Caco-2 (cell line): ENCODE measurements around the gene THY1. TPM values are rescaled to one million over a fixed set of nuclear protein-coding genes. Genes with fewer than 3 reads are reported as not detected.

ENCODE experiments used
- BruUV-seq: library from RNA; stranded (reverse); fragments of 400-500 nt; replicated peaks from 2 replicates; lab custom pipeline; 2021; lab: Mats Ljungman, UMichigan
- CTCF ChIA-PET: fragments of 300-600 bp; sonication (Branson Sonifier 250); formaldehyde crosslinking; loops from one replicate; lab custom pipeline; 2022; ENCODE audit warnings: antibody characterized with exemption; lab: Charles Lee
- POLR2A ChIA-PET: fragments of 300-600 bp; sonication (Branson Sonifier 250); formaldehyde crosslinking; loops from one replicate; lab custom pipeline; 2022; ENCODE audit warnings: antibody characterized with exemption; lab: Charles Lee
- DNase-seq, 2 experiments: peaks; one replicate each; pipeline versions ENCODE4 v3.0.0 to v3.0.0-alpha.2; 2020 to 2022
- H3K27me3 ChIP-seq: replicated peaks from 2 replicates; pipeline ENCODE4 v1.6.0; 2011; ENCODE audit warnings: low read length; ENCODE audit not compliant: control insufficient read depth, insufficient read depth
- H3K36me3 ChIP-seq: 2 replicates; pipeline ENCODE4 v1.5.1; 2011; ENCODE audit warnings: low read length; ENCODE audit not compliant: control insufficient read depth, insufficient read depth
- H3K4me1 ChIP-seq: fragments of 250-450 bp; sonication (Bioruptor Pico); 2 replicates; pipeline ENCODE4 v1.5.1; 2020; ENCODE audit warnings: mild to moderate bottlenecking
- H3K4me3 ChIP-seq: 2 replicates; pipeline ENCODE4 v1.5.1; 2011; ENCODE audit warnings: low read depth, mild to moderate bottlenecking, control low read depth, low read length
- H3K9me3 ChIP-seq: fragments of 250-450 bp; sonication (Bioruptor Pico); 2 replicates; pipeline ENCODE4 v1.5.1; 2020; ENCODE audit warnings: mild to moderate bottlenecking, moderate library complexity
- H3K27ac Mint-ChIP-seq: one replicate; pipeline ENCODE4 v1.8.0; 2022; ENCODE audit warnings: mixed read lengths; ENCODE audit not compliant: unreplicated experiment
- H3K27me3 Mint-ChIP-seq: one replicate; pipeline ENCODE4 v1.8.0; 2022; ENCODE audit warnings: mixed read lengths; ENCODE audit not compliant: insufficient read depth, unreplicated experiment
- H3K36me3 Mint-ChIP-seq: one replicate; pipeline ENCODE4 v1.8.0; 2022; ENCODE audit warnings: mild to moderate bottlenecking, mixed read lengths; ENCODE audit not compliant: insufficient read depth, unreplicated experiment
- H3K4me1 Mint-ChIP-seq: one replicate; pipeline ENCODE4 v1.8.0; 2022; ENCODE audit warnings: low read depth, mixed read lengths; ENCODE audit not compliant: unreplicated experiment
- H3K4me3 Mint-ChIP-seq: one replicate; pipeline ENCODE4 v1.8.0; 2022; ENCODE audit warnings: mild to moderate bottlenecking, moderate library complexity, mixed read lengths; ENCODE audit not compliant: unreplicated experiment
- H3K9me3 Mint-ChIP-seq: one replicate; pipeline ENCODE4 v1.8.0; 2022; ENCODE audit warnings: mixed read lengths; ENCODE audit not compliant: unreplicated experiment
- intact Hi-C: fragments of 100-400 bp; cut with micrococcal nuclease; formaldehyde crosslinking; loops from one replicate; pipeline ENCODE4 v1.10.0; 2022; ENCODE audit not compliant: unreplicated experiment
- total RNA-seq: library from RNA; stranded (reverse); gene quantifications from 2 replicates; pipeline ENCODE4 v1.2.3, GENCODE V29; 2022
- TF ChIP-seq, protein P1 (sequence below), 2 experiments: fragments of 200-600 bp in 1 of 2; IDR thresholded peaks; 1 replicate in 1 of 2; 2 replicates in 1 of 2; pipeline versions ENCODE4 v1.5.1 to v1.8.0; 2011 to 2022; ENCODE audit warnings: antibody characterized with exemption in 1 of 2, control low read depth in 1 of 2, inconsistent platforms in 1 of 2, low read depth in 1 of 2, low read length in 1 of 2, mild to moderate bottlenecking in 1 of 2, moderate library complexity in 1 of 2; ENCODE audit not compliant: insufficient read depth in 1 of 2, severe bottlenecking in 1 of 2, unreplicated experiment in 1 of 2

THY1 gene
- total RNA-seq, 1 experiment from 2014 or later, result not detected

GRCh38 chr11:119424775-119425174 is 1.8 kb upstream of the THY1 start:
- BruUV-seq, result no TSS peak
- H3K27me3 ChIP-seq, result no peaks in the 10 kb centered on the region
- Mint-ChIP-seq H3K4me1 (no peaks in the 10 kb centered on the region), H3K27me3 (no peaks in the 10 kb centered on the region), H3K9me3 (no peaks in the 10 kb centered on the region), H3K27ac (no peak overlapping the region), H3K36me3 (no peaks in the 10 kb centered on the region), H3K4me3 (no peak overlapping the region)
- TF ChIP-seq, protein P1, sequence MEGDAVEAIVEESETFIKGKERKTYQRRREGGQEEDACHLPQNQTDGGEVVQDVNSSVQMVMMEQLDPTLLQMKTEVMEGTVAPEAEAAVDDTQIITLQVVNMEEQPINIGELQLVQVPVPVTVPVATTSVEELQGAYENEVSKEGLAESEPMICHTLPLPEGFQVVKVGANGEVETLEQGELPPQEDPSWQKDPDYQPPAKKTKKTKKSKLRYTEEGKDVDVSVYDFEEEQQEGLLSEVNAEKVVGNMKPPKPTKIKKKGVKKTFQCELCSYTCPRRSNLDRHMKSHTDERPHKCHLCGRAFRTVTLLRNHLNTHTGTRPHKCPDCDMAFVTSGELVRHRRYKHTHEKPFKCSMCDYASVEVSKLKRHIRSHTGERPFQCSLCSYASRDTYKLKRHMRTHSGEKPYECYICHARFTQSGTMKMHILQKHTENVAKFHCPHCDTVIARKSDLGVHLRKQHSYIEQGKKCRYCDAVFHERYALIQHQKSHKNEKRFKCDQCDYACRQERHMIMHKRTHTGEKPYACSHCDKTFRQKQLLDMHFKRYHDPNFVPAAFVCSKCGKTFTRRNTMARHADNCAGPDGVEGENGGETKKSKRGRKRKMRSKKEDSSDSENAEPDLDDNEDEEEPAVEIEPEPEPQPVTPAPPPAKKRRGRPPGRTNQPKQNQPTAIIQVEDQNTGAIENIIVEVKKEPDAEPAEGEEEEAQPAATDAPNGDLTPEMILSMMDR (IDR thresholded peaks at IDR 0.05; ENCODE audit: insufficient read depth in 1 of 2, low read depth in 1 of 2, low read length in 1 of 2, severe bottlenecking in 1 of 2, unreplicated experiment in 1 of 2), result no peak
- H3K36me3 ChIP-seq, result no peaks in the 10 kb centered on the region
- no peak for DNase-seq
- CTCF ChIA-PET, result no interaction called here
- POLR2A ChIA-PET, result no interaction called here
- no peaks in the 10 kb centered on the region; the same call in 1 of the 2 replicates for H3K9me3 ChIP-seq
- no peaks in the 10 kb centered on the region for H3K4me1 ChIP-seq
- no peak overlapping the region for H3K4me3 ChIP-seq
- intact Hi-C loops, result no loop called here

DNA sequence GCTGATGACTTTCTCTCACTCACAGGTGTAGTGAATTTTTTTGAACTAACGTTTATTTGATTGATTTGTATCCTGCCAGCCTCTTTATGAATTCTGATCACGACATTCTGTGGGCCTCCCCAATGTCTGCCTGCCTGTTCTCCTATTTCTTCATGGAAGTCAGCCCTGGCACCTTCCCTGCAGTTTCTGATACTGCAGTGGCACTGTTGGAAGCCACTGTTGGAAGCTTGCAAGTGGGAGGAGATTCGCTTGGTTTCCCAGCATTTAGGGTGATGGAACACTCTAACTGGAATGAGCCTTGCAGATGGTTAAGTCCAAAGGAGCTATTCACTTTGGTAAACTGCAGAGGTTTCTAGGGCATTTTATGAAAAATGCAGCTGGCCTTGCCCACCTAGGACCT is 1.3 kb upstream of the THY1 start:
- no peaks in the 10 kb centered on the region for H3K4me1 Mint-ChIP-seq
- intact Hi-C loops, result no loop called here
- H3K4me3 Mint-ChIP-seq, result no peak overlapping the region
- no peaks in the 10 kb centered on the region for H3K36me3 ChIP-seq
- ChIA-PET POLR2A (no interaction called here), CTCF (no interaction called here)
- no TSS peak for BruUV-seq
- no peaks in the 10 kb centered on the region for H3K36me3 Mint-ChIP-seq
- H3K27ac Mint-ChIP-seq, result no peak overlapping the region
- no peaks in the 10 kb centered on the region; the same call in 1 of the 2 replicates for H3K9me3 ChIP-seq
- H3K27me3 Mint-ChIP-seq, result no peaks in the 10 kb centered on the region
- no peaks in the 10 kb centered on the region for H3K9me3 Mint-ChIP-seq
- no peak overlapping the region for H3K4me3 ChIP-seq
- TF ChIP-seq, protein P1 (IDR thresholded peaks at IDR 0.05; ENCODE audit: insufficient read depth in 1 of 2, low read depth in 1 of 2, low read length in 1 of 2, severe bottlenecking in 1 of 2, unreplicated experiment in 1 of 2), result no peak
- no peaks in the 10 kb centered on the region for H3K27me3 ChIP-seq
- no peak for DNase-seq
- no peaks in the 10 kb centered on the region for H3K4me1 ChIP-seq

GRCh38 chr11:119423509-119424254 is 710 bp upstream of the THY1 start:
- TF ChIP-seq, protein P1 (IDR thresholded peaks at IDR 0.05; ENCODE audit: insufficient read depth in 1 of 2, low read depth in 1 of 2, low read length in 1 of 2, severe bottlenecking in 1 of 2, unreplicated experiment in 1 of 2), result no peak
- ChIA-PET POLR2A (no interaction called here), CTCF (no interaction called here)
- Histone ChIP-seq H3K27me3 (no peaks in the 10 kb centered on the region), H3K4me3 (no peak overlapping the region), H3K4me1 (no peaks in the 10 kb centered on the region), H3K9me3 (no peaks in the 10 kb centered on the region; the same call in 1 of the 2 replicates), H3K36me3 (no peaks in the 10 kb centered on the region)
- DNase-seq, result no peak
- Mint-ChIP-seq H3K36me3 (no peaks in the 10 kb centered on the region), H3K4me3 (no peak overlapping the region), H3K27me3 (no peaks in the 10 kb centered on the region), H3K27ac (no peak overlapping the region), H3K9me3 (no peaks in the 10 kb centered on the region), H3K4me1 (no peaks in the 10 kb centered on the region)
- intact Hi-C loops, result no loop called here
- BruUV-seq, result no TSS peak
